ENCODE results near the gene SFMBT2.

Gene SFMBT2

GRCh38 chr10:7150349-7150748 is 260.5 kb downstream of the SFMBT2 start:
- DNase-seq (ENCODE audit: extremely low spot score) = no peak
- POLR2A ChIA-PET = no interaction called here
- TF ChIP-seq CTBP1 (IDR thresholded peaks at IDR 0.05; ENCODE audit: borderline replicate concordance) (no peak), HDGF (IDR thresholded peaks at IDR 0.05; ENCODE audit: borderline replicate concordance) (no peak), NFRKB (IDR thresholded peaks at IDR 0.05) (no peak), FOXA1 (IDR thresholded peaks at IDR 0.05) (no peak), ZNF384 (IDR thresholded peaks at IDR 0.05) (no peak), PKNOX1 (IDR thresholded peaks at IDR 0.05) (no peak)

GRCh38 chr10:7146189-7146588 is 264.6 kb downstream of the SFMBT2 start:
- ChIA-PET CTCF (interaction anchor here (0.5 to 1.0 kb wide), 2 partner anchors 18 to 57 kb away, joined by 3 read pairs; no protein-coding TSS in a partner anchor), POLR2A (no interaction called here)
- DNase-seq (ENCODE audit: extremely low spot score) = no peak
- TF ChIP-seq ELF4 (IDR thresholded peaks at IDR 0.05) (no peak), ARNT (IDR thresholded peaks at IDR 0.05) (no peak), FOXA1 (IDR thresholded peaks at IDR 0.05) (no peak), FOXK2 (IDR thresholded peaks at IDR 0.05) (no peak), SUZ12 (IDR thresholded peaks at IDR 0.05) (no peak), L3MBTL2 (conservative IDR thresholded peaks at IDR 0.05) (no peak), BHLHE40 (IDR thresholded peaks at IDR 0.05; ENCODE audit: borderline replicate concordance) (no peak), LEF1 (IDR thresholded peaks at IDR 0.05; ENCODE audit: borderline replicate concordance) (no peak), ZNF384 (IDR thresholded peaks at IDR 0.05) (no peak), PKNOX1 (IDR thresholded peaks at IDR 0.05) (no peak), CTBP1 (IDR thresholded peaks at IDR 0.05; ENCODE audit: borderline replicate concordance) (no peak), SP1 (IDR thresholded peaks at IDR 0.05) (no peak), TARDBP (IDR thresholded peaks at IDR 0.05) (no peak), NFRKB (IDR thresholded peaks at IDR 0.05) (no peak), FOXM1 (IDR thresholded peaks at IDR 0.05; ENCODE audit: borderline replicate concordance) (no peak), HDGF (IDR thresholded peaks at IDR 0.05; ENCODE audit: borderline replicate concordance) (no peak)

More at GRCh38 chr10:7150349-7150748, 260.5 kb downstream of the SFMBT2 start:
- CTCF ChIA-PET = no interaction called here

- TF ChIP-seq FOXA1 (IDR thresholded peaks at IDR 0.05) (no peak), FOXK2 (IDR thresholded peaks at IDR 0.05) (no peak), ARNT (IDR thresholded peaks at IDR 0.05) (no peak), FOXM1 (IDR thresholded peaks at IDR 0.05; ENCODE audit: borderline replicate concordance) (no peak), ELF4 (IDR thresholded peaks at IDR 0.05) (no peak), L3MBTL2 (conservative IDR thresholded peaks at IDR 0.05) (no peak), BHLHE40 (IDR thresholded peaks at IDR 0.05; ENCODE audit: borderline replicate concordance) (no peak)
- DNase-seq (ENCODE audit: extremely low spot score) = no peak
- POLR2A ChIA-PET = no interaction called here
Measured at GRCh38 chr10:7136016-7136415, 274.8 kb downstream of the SFMBT2 start.

GRCh38 chr10:7135188-7135587 is 275.6 kb downstream of the SFMBT2 start:
- CTCF ChIA-PET = no interaction called here

More at GRCh38 chr10:7136016-7136415, 274.8 kb downstream of the SFMBT2 start:
- CTCF ChIA-PET = interaction anchor here (0.7 to 1.2 kb wide), 2 partner anchors 15 to 659 kb away, joined by 3 to 4 read pairs; no protein-coding TSS in a partner anchor

GRCh38 chr10:7134448-7134847 is 276.4 kb downstream of the SFMBT2 start:
- no peak for DNase-seq (ENCODE audit: extremely low spot score)
- TF ChIP-seq SP1 (IDR thresholded peaks at IDR 0.05) (no peak), ELF4 (IDR thresholded peaks at IDR 0.05) (no peak), ZNF384 (IDR thresholded peaks at IDR 0.05) (no peak), BHLHE40 (IDR thresholded peaks at IDR 0.05; ENCODE audit: borderline replicate concordance) (no peak), CTBP1 (IDR thresholded peaks at IDR 0.05; ENCODE audit: borderline replicate concordance) (no peak), FOXM1 (IDR thresholded peaks at IDR 0.05; ENCODE audit: borderline replicate concordance) (no peak), LEF1 (IDR thresholded peaks at IDR 0.05; ENCODE audit: borderline replicate concordance) (no peak), TARDBP (IDR thresholded peaks at IDR 0.05) (no peak), HDGF (IDR thresholded peaks at IDR 0.05; ENCODE audit: borderline replicate concordance) (no peak), L3MBTL2 (conservative IDR thresholded peaks at IDR 0.05) (no peak), SUZ12 (IDR thresholded peaks at IDR 0.05) (no peak), FOXA1 (IDR thresholded peaks at IDR 0.05) (no peak), PKNOX1 (IDR thresholded peaks at IDR 0.05) (no peak), FOXK2 (IDR thresholded peaks at IDR 0.05) (no peak)
- CTCF ChIA-PET = interaction anchor here (0.8 kb wide), 1 partner anchor 13 kb away, joined by 4 read pairs; no protein-coding TSS in a partner anchor
- POLR2A ChIA-PET = no interaction called here

More at GRCh38 chr10:7135188-7135587, 275.6 kb downstream of the SFMBT2 start:
- TF ChIP-seq NFRKB (IDR thresholded peaks at IDR 0.05) = no peak
- TF ChIP-seq LEF1 (IDR thresholded peaks at IDR 0.05; ENCODE audit: borderline replicate concordance) = no peak
- no peak for TF ChIP-seq ELF4 (IDR thresholded peaks at IDR 0.05)
- no peak for TF ChIP-seq ZNF384 (IDR thresholded peaks at IDR 0.05)
- TF ChIP-seq BHLHE40 (IDR thresholded peaks at IDR 0.05; ENCODE audit: borderline replicate concordance) = no peak
- TF ChIP-seq L3MBTL2 (conservative IDR thresholded peaks at IDR 0.05) = no peak
- no peak for TF ChIP-seq ARNT (IDR thresholded peaks at IDR 0.05)
- no peak for TF ChIP-seq SP1 (IDR thresholded peaks at IDR 0.05)
- no peak for TF ChIP-seq CTBP1 (IDR thresholded peaks at IDR 0.05; ENCODE audit: borderline replicate concordance)
- no peak for DNase-seq (ENCODE audit: extremely low spot score)
- POLR2A ChIA-PET = no interaction called here

GRCh38 chr10:7133958-7134357 is 276.9 kb downstream of the SFMBT2 start:
- TF ChIP-seq L3MBTL2 (conservative IDR thresholded peaks at IDR 0.05) (no peak), ELF4 (IDR thresholded peaks at IDR 0.05) (no peak), FOXK2 (IDR thresholded peaks at IDR 0.05) (no peak), SP1 (IDR thresholded peaks at IDR 0.05) (no peak), BHLHE40 (IDR thresholded peaks at IDR 0.05; ENCODE audit: borderline replicate concordance) (no peak), NFRKB (IDR thresholded peaks at IDR 0.05) (no peak), TARDBP (IDR thresholded peaks at IDR 0.05) (no peak), FOXA1 (IDR thresholded peaks at IDR 0.05) (no peak), ZNF384 (IDR thresholded peaks at IDR 0.05) (no peak), ARNT (IDR thresholded peaks at IDR 0.05) (no peak), FOXM1 (IDR thresholded peaks at IDR 0.05; ENCODE audit: borderline replicate concordance) (no peak), CTBP1 (IDR thresholded peaks at IDR 0.05; ENCODE audit: borderline replicate concordance) (no peak), LEF1 (IDR thresholded peaks at IDR 0.05; ENCODE audit: borderline replicate concordance) (no peak)
- DNase-seq (ENCODE audit: extremely low spot score) = no peak
- POLR2A ChIA-PET = no interaction called here
- CTCF ChIA-PET = interaction anchor here (0.8 kb wide), 1 partner anchor 13 kb away, joined by 4 read pairs; no protein-coding TSS in a partner anchor

Data from HEK293T (cell line).